Mammary epithelial cell (primary cell): ENCODE results near the gene TMEM59L.

ENCODE experiments used
- EZH2 ChIP-seq: IDR thresholded peaks from 2 replicates; pipeline ENCODE4 v1.6.1; 2012; ENCODE audit warnings: low read length, inconsistent platforms, borderline replicate concordance
- TF ChIP-seq, protein P1 (sequence below), 2 donors: IDR thresholded peaks in 1 of 2; conservative IDR thresholded peaks in 1 of 2; 2 replicates each; pipeline ENCODE4 v1.5.1; 2011 to 2012; ENCODE audit warnings: inconsistent platforms in 2 of 2, low read length in 2 of 2, mild to moderate bottlenecking in 2 of 2, control low read depth in 1 of 2, low read depth in 1 of 2; ENCODE audit not compliant: insufficient read depth in 1 of 2; ENCODE audit errors: extremely low read depth in 1 of 2

DNA sequence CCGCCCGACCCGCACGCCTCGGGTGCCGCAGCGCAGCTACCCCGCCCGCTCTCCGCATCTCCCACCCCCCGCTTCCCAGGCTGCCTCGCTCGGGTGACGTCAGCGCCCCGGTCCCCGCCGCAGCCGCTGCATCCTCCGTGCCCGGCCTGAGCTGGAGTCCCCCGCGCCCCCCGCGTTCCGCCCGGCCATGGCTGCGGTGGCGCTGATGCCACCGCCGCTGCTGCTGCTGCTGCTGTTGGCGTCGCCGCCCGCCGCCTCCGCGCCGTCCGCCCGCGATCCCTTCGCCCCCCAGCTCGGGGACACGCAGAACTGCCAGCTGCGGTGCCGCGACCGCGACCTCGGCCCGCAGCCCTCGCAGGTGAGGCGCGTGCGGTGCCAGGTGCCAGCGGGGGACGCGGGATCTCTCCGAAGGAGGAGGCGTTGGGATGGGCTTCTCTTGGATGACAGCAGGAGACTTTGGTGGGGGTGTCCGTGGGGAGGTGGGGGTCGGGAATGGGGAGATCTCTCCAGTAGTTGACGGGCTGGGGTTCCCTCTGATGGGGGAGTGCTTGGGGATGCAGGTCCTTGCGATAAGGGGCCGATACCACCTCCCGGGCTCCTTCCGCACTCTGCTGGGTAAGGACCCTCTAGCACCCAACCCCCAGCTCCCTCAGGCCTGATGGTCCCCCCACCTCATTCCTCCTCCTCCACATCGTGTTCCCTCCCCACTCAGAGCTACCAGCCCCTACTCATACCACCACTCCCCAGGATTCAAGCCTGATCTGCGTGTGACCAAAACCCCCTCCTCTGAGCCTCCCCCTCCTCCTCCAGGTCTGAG is at the start of gene TMEM59L:
- TF ChIP-seq, protein P1, sequence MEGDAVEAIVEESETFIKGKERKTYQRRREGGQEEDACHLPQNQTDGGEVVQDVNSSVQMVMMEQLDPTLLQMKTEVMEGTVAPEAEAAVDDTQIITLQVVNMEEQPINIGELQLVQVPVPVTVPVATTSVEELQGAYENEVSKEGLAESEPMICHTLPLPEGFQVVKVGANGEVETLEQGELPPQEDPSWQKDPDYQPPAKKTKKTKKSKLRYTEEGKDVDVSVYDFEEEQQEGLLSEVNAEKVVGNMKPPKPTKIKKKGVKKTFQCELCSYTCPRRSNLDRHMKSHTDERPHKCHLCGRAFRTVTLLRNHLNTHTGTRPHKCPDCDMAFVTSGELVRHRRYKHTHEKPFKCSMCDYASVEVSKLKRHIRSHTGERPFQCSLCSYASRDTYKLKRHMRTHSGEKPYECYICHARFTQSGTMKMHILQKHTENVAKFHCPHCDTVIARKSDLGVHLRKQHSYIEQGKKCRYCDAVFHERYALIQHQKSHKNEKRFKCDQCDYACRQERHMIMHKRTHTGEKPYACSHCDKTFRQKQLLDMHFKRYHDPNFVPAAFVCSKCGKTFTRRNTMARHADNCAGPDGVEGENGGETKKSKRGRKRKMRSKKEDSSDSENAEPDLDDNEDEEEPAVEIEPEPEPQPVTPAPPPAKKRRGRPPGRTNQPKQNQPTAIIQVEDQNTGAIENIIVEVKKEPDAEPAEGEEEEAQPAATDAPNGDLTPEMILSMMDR (conservative IDR thresholded peaks at IDR 0.05 in 1 of 2, IDR thresholded peaks at IDR 0.05 in 1 of 2; ENCODE audit: extremely low read depth in 1 of 2, insufficient read depth in 1 of 2, low read depth in 1 of 2, low read length in 2 of 2) = no peak
- no peak for TF ChIP-seq EZH2
